Ishikawa (cell line): ENCODE results near the gene C11orf54.
A peak's percentile ranks its signal among the peaks of the same experiment; 100 is the strongest.

ENCODE experiments used
- CEBPB ChIP-seq: IDR thresholded peaks from 2 replicates; pipeline ENCODE4 v1.6.1; 2012
- CREB1 ChIP-seq: IDR thresholded peaks from 2 replicates; pipeline ENCODE4 v1.6.1; 2012; ENCODE audit warnings: low read depth
- EGR1 ChIP-seq: IDR thresholded peaks from 2 replicates; pipeline ENCODE4 v1.6.1; 2012
- EP300 ChIP-seq: IDR thresholded peaks from 2 replicates; pipeline ENCODE4 v1.6.1; 2012; ENCODE audit warnings: borderline replicate concordance
- FOXM1 ChIP-seq: IDR thresholded peaks from 2 replicates; pipeline ENCODE4 v1.6.1; 2012; ENCODE audit warnings: low read depth, borderline replicate concordance
- NFIC ChIP-seq: IDR thresholded peaks from 2 replicates; pipeline ENCODE4 v1.6.1; 2012
- RAD21 ChIP-seq: IDR thresholded peaks from 2 replicates; pipeline ENCODE4 v1.6.1; 2012; ENCODE audit warnings: low read depth
- TAF1 ChIP-seq: IDR thresholded peaks from 2 replicates; pipeline ENCODE4 v1.6.1; 2012; ENCODE audit warnings: low read depth, mild to moderate bottlenecking
- TCF12 ChIP-seq: IDR thresholded peaks from 2 replicates; pipeline ENCODE4 v1.6.1; 2012; ENCODE audit warnings: low read depth
- TEAD4 ChIP-seq: IDR thresholded peaks from 2 replicates; pipeline ENCODE4 v1.6.1; 2012
- YY1 ChIP-seq: IDR thresholded peaks from 2 replicates; pipeline ENCODE4 v1.6.1; 2012; ENCODE audit warnings: low read depth
- ZBTB7A ChIP-seq: IDR thresholded peaks from 2 replicates; pipeline ENCODE4 v1.6.1; 2012; ENCODE audit warnings: low read depth
- TF ChIP-seq, protein P1 (sequence below): IDR thresholded peaks from 2 replicates; pipeline ENCODE4 v1.6.1; 2012
- TF ChIP-seq, protein P2 (sequence below): IDR thresholded peaks from 2 replicates; pipeline ENCODE4 v1.6.1; 2012; ENCODE audit warnings: low read depth, mild to moderate bottlenecking
- TF ChIP-seq, protein P3 (sequence below): IDR thresholded peaks from 2 replicates; pipeline ENCODE4 v1.6.1; 2012

Gene C11orf54

DNA sequence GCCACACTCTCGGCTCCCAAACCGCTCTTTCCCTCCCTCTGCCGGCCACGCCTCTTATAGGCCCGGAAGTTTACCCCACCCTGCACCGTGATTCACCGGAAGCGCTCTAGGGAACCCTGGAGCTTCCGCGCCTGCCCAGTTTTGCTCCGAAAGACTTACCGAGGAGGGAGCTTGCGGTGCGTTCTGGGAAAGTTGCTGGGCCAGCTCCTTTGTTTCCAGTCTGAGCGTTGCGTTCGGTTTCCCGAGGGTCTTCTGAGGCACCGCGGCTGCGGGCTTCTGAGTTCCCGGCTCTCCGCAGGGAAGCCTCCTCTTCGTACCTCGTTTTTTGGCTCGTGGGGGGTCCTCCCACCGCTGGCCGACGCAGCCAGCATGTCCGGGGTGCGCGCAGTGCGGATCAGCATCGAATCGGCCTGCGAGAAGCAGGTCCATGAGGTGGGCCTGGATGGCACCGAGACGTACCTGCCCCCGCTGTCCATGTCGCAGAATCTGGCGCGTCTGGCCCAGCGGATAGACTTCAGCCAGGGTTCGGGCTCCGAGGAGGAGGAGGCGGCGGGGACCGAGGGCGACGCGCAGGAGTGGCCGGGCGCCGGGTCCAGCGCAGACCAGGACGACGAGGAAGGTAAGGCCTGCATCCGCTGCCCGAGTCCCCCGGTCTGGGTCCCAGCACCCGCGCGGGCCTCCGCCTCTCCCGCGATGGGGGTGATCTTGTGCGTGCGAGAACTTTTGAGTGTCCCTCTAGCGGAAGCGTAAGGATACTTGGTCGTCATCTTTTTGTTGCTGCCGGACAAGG, 42.9 kb downstream of the C11orf54 start, which contains the start of gene MED17:
TSS of gene MED17 (plus strand) at position 138 of the 790 bp plus-strand sequence. CDS start at position 370, 232 bp downstream.
- TF ChIP-seq, protein P1, sequence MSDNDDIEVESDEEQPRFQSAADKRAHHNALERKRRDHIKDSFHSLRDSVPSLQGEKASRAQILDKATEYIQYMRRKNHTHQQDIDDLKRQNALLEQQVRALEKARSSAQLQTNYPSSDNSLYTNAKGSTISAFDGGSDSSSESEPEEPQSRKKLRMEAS, result peak; percentile 50
- no peak for TF ChIP-seq CEBPB
- peak; percentile 89 for TF ChIP-seq TAF1
- TF ChIP-seq EP300, result peak; percentile 21; the same call in 1 of the 2 replicates
- TF ChIP-seq, protein P2, sequence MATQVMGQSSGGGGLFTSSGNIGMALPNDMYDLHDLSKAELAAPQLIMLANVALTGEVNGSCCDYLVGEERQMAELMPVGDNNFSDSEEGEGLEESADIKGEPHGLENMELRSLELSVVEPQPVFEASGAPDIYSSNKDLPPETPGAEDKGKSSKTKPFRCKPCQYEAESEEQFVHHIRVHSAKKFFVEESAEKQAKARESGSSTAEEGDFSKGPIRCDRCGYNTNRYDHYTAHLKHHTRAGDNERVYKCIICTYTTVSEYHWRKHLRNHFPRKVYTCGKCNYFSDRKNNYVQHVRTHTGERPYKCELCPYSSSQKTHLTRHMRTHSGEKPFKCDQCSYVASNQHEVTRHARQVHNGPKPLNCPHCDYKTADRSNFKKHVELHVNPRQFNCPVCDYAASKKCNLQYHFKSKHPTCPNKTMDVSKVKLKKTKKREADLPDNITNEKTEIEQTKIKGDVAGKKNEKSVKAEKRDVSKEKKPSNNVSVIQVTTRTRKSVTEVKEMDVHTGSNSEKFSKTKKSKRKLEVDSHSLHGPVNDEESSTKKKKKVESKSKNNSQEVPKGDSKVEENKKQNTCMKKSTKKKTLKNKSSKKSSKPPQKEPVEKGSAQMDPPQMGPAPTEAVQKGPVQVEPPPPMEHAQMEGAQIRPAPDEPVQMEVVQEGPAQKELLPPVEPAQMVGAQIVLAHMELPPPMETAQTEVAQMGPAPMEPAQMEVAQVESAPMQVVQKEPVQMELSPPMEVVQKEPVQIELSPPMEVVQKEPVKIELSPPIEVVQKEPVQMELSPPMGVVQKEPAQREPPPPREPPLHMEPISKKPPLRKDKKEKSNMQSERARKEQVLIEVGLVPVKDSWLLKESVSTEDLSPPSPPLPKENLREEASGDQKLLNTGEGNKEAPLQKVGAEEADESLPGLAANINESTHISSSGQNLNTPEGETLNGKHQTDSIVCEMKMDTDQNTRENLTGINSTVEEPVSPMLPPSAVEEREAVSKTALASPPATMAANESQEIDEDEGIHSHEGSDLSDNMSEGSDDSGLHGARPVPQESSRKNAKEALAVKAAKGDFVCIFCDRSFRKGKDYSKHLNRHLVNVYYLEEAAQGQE, result no peak; the same call in 1 of the 2 replicates
- TF ChIP-seq YY1, result peak; percentile 16; the same call in 1 of the 2 replicates
- no peak for TF ChIP-seq ZBTB7A
- peak; percentile 47; the same call in 1 of the 2 replicates for TF ChIP-seq TCF12
- TF ChIP-seq EGR1, result no peak
- TF ChIP-seq, protein P3, sequence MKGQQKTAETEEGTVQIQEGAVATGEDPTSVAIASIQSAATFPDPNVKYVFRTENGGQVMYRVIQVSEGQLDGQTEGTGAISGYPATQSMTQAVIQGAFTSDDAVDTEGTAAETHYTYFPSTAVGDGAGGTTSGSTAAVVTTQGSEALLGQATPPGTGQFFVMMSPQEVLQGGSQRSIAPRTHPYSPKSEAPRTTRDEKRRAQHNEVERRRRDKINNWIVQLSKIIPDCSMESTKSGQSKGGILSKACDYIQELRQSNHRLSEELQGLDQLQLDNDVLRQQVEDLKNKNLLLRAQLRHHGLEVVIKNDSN, result no peak

DNA sequence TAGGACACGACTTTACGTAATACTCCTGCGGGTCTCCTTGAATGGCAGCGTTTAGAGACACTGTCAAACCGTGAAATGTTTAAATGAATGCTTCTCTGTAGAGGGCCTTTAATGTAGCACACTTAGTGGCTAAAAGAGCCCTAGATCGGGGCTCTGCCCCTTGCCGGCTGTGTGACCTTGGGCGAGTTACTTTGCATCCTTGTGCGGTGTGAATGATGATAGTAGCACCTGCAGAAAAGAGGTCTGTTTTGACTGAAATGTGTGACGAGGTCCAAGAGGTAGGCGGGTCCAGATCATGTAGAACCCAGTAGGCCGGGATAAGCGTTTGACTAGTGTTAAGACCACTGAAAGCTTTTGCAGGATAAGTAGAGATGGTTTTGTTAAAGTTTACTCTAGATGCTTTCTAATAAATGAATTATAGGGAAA, 43.5 kb downstream of the C11orf54 start:
- TF ChIP-seq, protein P2, result no peak
- no peak for TF ChIP-seq EP300
- TF ChIP-seq, protein P3, result no peak
- TF ChIP-seq TAF1, result no peak
- TF ChIP-seq FOXM1, result no peak
- TF ChIP-seq, protein P1, result no peak
- no peak for TF ChIP-seq RAD21
- TF ChIP-seq ZBTB7A, result no peak
- TF ChIP-seq TCF12, result no peak
- no peak for TF ChIP-seq NFIC
- TF ChIP-seq YY1, result no peak
- no peak for TF ChIP-seq CREB1
- TF ChIP-seq EGR1, result no peak

DNA sequence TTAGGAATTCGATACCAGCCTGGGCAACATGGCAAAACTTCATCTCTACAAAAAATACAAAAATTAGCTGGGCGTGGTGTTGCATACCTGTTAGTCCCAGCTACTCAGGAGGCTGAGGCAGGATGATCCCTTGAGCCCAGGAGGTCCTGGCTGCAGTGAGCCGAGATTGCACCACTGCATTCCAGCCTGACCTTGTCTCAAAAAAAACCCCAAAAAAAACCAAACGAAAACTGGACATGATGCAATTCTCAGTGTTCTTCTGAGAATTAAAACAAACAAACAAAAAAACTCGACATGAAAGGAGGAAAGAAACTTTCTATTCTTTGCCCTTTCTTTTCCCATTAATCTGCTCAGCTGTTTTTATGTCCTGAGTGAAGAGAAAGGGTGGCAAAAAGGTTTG, 50.0 kb downstream of the C11orf54 start:
- TF ChIP-seq RAD21, result no peak
- TF ChIP-seq ZBTB7A, result no peak
- TF ChIP-seq, protein P1, result no peak
- TF ChIP-seq EP300, result no peak
- no peak for TF ChIP-seq TAF1
- TF ChIP-seq NFIC, result no peak
- no peak for TF ChIP-seq TCF12
- no peak for TF ChIP-seq EGR1
- TF ChIP-seq TEAD4, result no peak
- TF ChIP-seq, protein P3, result no peak
- no peak for TF ChIP-seq CEBPB
- no peak for TF ChIP-seq YY1
- TF ChIP-seq, protein P2, result no peak
- TF ChIP-seq FOXM1, result no peak
- no peak for TF ChIP-seq CREB1
